Memory B cell (primary cell): ENCODE measurements around the gene SLC48A1.

Experiments used
- ATAC-seq: fragments of 150-1000 bp; cut with Tn5 transposase; 2 replicates; pipeline ENCODE4 v1.10.0; 2021; ENCODE audit warnings: low read depth, mild to moderate bottlenecking, moderate library complexity
- DNase-seq, 2 donors: peaks; one replicate each; pipeline ENCODE4 v3.0.0; 2022; ENCODE audit warnings: low spot score in 2 of 2
- H3K27ac Mint-ChIP-seq: one replicate; pipeline ENCODE4 v1.8.0; 2022; ENCODE audit warnings: mild to moderate bottlenecking, moderate library complexity, mixed read lengths
- H3K27me3 Mint-ChIP-seq: one replicate; pipeline ENCODE4 v1.8.0; 2022; ENCODE audit warnings: mixed read lengths
- H3K36me3 Mint-ChIP-seq: one replicate; pipeline ENCODE4 v1.8.0; 2022; ENCODE audit warnings: mild to moderate bottlenecking, mixed read lengths
- H3K4me1 Mint-ChIP-seq: one replicate; pipeline ENCODE4 v1.8.0; 2022; ENCODE audit warnings: mixed read lengths
- H3K4me3 Mint-ChIP-seq: one replicate; pipeline ENCODE4 v1.8.0; 2022; ENCODE audit warnings: mild to moderate bottlenecking, moderate library complexity, mixed read lengths
- H3K9me3 Mint-ChIP-seq: one replicate; pipeline ENCODE4 v1.8.0; 2022; ENCODE audit warnings: mixed read lengths

SLC48A1 gene

DNA sequence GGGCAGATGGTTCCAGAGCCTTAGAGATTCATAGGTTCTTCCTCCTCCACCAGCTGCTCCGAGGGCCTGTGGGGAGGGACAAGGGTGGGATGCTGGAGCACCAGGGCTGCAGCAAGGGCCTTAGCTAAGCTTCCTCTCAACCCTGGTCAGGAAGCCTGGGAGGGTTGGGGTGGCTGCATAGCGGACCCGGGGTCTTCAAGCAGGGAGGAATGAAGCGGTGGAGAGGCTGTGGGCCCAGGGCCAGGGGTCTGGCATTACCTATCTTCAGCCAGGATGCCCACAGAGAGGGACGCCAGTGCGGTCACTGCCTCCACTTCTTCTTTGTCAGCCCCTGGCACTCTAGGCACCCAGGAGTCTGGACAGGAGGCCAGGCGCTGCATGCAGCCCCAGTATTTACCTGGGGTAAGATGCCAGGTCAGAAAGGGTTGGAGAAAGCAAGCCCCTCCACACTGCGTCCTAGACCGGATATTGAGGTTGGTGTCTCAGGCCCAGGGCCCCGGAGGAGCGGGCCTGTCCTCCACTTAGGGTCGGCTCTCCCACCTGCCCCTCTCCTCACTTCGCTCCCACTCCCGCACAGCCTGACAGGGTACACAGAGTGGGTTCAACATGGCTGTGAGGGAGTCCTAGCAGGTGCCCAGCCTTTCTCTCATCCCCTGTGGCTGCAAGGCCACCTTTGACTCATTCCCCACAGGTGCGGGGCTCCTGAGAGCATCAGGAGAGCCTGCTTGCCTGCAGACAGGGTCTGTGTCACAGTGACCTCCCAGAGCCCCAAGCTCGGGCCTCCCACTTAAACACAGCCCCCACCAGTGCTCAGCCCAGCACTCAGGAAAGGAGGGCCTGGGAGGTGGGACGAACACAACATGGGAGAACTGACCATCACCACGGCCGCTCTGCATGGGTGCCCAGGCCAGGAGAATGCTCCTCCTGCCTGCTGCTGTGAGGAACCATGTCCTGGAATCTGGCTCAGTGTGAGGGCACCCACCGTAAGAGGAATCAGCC lies 11.1 kb downstream of the SLC48A1 start:
- no peaks in the 10 kb centered on the region for H3K27me3 Mint-ChIP-seq
- H3K4me1 Mint-ChIP-seq, result peaks cover 9% of the 10 kb centered on the region
- peaks cover 33% of the 10 kb centered on the region for H3K36me3 Mint-ChIP-seq
- no peak for ATAC-seq
- H3K9me3 Mint-ChIP-seq, result no peaks in the 10 kb centered on the region
- peak overlapping the region; percentile 24 for H3K27ac Mint-ChIP-seq
- DNase-seq, result no peak
- no peak overlapping the region for H3K4me3 Mint-ChIP-seq

DNA sequence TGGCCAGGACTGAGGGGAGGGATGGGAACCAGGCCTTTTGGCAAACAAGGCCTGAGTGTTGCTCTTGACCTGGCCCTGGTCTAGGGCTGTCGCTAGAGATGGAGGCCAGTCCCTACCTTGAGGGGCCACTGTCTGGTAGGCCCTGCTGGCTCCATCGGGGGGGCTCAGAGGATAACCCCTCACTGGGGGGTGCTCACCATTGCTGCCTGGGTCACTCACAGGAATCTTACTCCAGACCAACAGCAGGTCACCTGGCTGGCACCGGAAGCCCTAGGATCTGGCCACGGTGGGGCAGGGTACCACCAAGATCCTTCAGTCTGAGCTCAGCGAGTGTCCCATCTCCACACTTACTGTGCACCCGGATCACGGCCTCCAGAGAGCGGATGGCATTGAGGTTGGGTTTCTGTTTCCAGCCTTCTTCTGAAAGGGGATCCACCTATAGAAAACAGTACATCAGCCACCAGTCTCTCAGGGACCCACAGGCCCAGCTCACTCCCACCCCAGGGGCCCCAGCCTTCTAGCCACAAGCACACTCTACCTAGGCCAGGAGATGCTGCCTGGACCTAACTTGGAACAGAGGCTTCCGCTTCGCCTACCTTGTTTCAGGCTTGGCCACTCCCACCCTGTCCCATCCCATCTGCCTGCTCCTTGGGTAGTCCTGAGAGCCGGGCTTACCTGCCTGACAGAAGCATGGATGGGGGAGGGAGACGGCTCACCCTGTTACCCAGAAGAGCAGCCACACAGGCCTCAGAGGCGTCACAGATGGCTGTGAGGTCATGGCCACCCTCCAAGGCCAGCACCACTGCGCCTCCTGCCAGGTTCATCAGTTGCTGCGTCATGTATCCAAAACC lies 12.2 kb downstream of the SLC48A1 start:
- Mint-ChIP-seq H3K27me3 (no peaks in the 10 kb centered on the region), H3K4me3 (no peak overlapping the region), H3K4me1 (peaks cover 3% of the 10 kb centered on the region), H3K36me3 (peaks cover 34% of the 10 kb centered on the region), H3K27ac (peak overlapping the region; percentile 24), H3K9me3 (no peaks in the 10 kb centered on the region)
- DNase-seq (no peak), ATAC-seq (no peak)

DNA sequence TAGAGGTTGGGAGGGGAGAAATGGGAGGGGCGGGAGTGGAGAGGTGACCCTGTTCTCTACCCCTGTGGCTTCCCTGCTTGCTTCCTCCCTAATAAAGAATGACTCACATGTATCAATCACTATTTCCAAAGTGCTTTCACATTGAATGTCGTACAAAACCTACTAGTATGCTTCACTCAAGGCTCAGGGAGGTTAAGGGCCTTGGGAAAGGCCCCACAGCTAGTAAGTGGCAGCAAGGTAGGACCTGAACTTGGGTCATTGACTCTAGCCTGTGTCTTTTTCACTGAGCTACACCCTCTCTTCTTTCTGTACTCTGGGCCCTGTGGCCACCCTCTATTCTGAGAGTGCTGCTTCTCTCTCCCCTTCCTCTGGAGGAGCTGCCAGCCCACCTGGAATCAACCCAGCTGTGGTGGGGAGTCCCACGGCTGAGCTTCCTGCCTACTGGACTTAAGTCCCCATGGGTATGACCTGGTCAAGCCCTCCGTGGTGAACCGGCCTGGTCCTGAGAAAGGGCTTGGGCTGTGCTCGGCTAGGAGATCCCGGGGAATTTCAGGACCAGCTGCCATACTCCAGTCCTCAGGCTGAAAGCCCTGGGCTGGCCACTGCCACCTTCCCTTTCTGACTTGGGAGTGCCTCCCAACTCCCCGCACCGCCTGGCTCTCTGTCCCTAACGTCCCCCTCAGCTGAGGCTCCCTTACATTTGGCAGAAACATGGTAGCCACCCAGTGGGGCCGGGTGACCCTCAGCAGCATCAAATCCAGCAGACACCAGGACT lies 13.0 kb downstream of the SLC48A1 start:
- Mint-ChIP-seq H3K4me1 (peaks cover 3% of the 10 kb centered on the region), H3K27me3 (no peaks in the 10 kb centered on the region), H3K9me3 (no peaks in the 10 kb centered on the region), H3K36me3 (peaks cover 40% of the 10 kb centered on the region), H3K4me3 (no peak overlapping the region), H3K27ac (no peak overlapping the region)
- no peak for ATAC-seq
- DNase-seq, result no peak

DNA sequence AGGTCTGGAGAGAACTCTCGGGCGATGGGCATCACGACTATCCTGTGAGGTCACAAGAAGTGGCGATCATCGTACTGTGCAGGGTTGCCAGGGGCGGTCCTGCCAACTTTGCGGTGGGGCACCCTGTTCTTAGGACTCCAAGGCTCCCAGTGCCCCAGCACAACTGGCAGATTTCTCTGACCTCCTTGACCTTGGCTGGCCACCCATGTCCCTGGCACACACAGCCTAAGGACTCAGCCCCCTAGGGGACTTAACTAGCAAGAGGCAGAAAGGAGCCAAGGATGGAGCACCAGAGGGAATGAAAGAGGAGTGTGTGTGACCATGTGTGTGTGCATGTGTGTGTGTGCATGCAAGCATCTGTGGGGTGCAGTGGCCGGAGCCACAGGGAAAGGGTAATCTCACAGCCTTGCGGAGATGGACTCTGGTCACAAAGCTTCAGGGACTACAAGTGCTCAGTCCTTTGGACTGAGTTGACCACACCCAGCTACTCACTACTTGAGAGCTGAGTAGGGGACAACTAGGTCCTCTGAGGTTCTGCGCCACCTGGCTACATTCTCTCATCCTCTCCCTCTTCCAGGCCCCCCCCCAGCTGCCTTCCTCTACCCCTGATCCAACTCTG lies 13.7 kb downstream of the SLC48A1 start:
- H3K36me3 Mint-ChIP-seq, result peaks cover 41% of the 10 kb centered on the region
- no peaks in the 10 kb centered on the region for H3K27me3 Mint-ChIP-seq

DNA sequence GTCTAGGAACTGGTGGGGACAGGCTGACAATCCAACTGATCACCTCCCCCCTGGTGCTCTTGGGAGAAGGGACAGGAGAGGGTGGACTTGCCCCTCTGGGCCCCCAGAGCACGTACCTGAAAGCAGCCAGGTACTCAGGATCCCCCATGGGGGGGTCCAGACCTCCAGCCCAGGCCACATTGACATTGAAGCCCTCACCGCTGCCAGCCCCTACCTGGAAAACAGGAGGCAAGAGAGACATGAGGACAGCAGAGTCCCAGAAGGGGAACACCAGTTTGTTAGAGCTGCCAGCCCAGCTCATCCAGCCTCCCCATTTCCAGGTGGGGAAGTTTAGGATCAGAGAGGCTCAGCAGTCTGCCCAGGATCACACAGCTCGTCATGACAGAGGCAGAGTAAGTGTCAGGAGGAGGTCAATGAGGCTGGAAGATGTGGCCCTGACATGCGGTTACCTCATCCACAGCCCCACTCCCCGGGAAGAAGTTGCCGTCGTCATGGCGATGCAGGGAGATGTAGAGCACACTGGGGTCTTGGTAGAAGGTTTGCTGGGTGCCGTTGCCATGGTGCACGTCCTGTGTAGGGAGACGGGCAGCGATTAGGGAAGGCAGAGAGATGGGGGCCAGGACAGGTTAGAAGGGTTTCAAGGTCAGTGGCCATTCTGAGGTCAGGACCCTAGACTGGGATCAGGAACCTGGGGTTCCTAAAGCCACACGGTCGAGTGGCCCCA lies 14.7 kb downstream of the SLC48A1 start:
- no peak overlapping the region for H3K4me3 Mint-ChIP-seq
- peak overlapping the region; percentile 62 for H3K27ac Mint-ChIP-seq
- ATAC-seq, result no peak

More for the DNA sequence above, 13.7 kb downstream of the SLC48A1 start:
- ATAC-seq (no peak), DNase-seq (no peak)
- Mint-ChIP-seq H3K27ac (peak overlapping the region; percentile 22), H3K4me1 (peaks cover 3% of the 10 kb centered on the region), H3K9me3 (no peaks in the 10 kb centered on the region), H3K4me3 (no peak overlapping the region)

DNA sequence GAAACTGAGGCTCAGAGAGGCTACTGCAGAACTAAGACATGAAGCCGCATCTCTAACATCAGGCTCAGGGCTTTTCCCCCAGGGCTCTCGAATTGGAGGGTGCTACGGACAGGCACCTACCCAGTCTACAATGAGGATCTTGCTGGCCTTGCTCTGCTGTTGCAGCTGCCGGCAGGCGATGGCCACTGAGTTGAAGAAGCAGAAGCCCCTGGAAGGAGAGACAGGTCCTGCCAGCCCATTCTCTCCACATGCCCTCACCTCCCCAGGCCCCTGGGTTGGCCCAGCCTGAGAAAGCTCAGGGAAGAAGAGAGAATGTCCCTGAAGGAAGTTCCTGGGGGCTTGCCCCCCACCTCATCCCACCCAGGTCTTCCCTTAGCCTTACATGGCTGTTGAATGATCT lies 16.1 kb downstream of the SLC48A1 start:
- Mint-ChIP-seq H3K36me3 (peaks cover 43% of the 10 kb centered on the region), H3K9me3 (no peaks in the 10 kb centered on the region), H3K27me3 (no peaks in the 10 kb centered on the region), H3K27ac (no peak overlapping the region), H3K4me3 (no peak overlapping the region), H3K4me1 (no peaks in the 10 kb centered on the region)
- DNase-seq (no peak), ATAC-seq (no peak)

More for the DNA sequence above, 14.7 kb downstream of the SLC48A1 start:
- DNase-seq, result no peak
- Mint-ChIP-seq H3K27me3 (no peaks in the 10 kb centered on the region), H3K9me3 (no peaks in the 10 kb centered on the region), H3K36me3 (peaks cover 41% of the 10 kb centered on the region), H3K4me1 (peaks cover 1% of the 10 kb centered on the region)

DNA sequence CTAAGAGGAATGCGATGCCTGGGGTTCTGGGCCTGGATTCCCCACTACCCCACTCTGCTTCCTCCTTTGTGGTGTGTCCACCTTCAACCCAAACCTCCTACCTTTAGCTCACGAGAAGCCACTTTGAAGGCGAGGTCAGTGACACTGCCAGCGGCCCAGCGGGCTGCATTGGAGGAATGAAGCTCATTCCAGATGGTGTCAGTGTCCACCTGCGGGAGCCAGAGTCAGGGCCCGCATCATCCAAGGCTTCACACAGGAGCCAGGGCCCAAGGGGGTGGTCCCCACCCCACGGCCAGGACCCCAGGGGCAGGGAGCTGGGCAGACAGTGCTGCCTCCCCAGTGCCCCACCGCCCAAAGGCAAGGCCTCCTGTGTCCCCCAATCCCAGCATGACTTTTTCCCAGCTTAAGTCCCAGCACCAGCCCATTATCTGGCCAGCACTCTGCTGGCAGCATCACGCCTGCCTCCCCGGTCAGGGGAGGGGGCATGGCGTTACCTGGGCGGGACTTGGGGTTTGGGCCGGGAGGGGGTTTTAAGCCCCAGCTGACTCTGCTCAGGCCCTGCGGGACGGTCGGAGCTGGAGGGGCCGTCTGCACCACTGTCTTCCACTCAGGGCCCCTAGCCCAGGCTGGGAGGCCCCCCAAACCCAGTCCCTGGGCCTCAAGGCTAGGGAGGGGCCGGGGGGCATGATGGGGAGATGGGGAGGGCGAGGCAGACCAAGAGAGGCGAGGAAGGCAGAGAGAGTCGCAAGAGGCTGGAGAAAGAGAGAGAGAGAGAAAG lies 16.9 kb downstream of the SLC48A1 start:
- no peaks in the 10 kb centered on the region for H3K9me3 Mint-ChIP-seq
- H3K4me1 Mint-ChIP-seq, result no peaks in the 10 kb centered on the region
- H3K27ac Mint-ChIP-seq, result peak overlapping the region; percentile 50
- no peak overlapping the region for H3K4me3 Mint-ChIP-seq
- peaks cover 43% of the 10 kb centered on the region for H3K36me3 Mint-ChIP-seq
- H3K27me3 Mint-ChIP-seq, result no peaks in the 10 kb centered on the region
- ATAC-seq (no peak), DNase-seq (no peak)

DNA sequence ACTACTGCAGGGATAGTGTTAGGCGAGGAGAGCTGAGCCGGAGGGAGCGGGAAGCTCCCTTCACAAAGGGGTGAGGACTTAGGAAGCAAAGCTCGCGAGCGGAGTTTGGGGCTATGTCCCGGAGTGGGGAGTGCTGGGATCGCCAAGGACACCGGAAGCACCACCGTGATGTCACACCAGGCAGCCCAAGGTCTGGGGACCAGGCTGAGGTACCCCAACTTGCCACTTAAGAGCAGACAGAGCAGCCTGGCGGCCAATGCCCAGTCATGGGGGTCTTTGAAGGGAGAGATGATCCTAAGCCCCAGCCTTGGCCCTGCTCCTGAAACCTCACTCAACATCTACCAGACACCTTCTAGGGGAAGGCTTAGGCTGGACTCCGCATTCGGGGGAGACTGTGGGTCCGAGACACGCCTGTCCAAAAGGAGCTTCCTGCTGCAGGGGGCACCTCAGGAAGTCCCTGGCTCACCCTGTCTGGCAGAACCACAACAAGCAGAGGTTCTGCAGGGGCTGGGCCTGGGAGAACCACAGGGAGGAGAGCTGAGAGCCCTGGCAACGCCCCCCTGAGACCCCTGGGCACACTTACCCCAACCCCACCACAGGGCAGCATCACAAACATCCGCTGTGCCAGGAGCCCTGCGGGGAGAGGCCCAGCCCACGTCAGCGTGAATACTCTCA lies 17.8 kb downstream of the SLC48A1 start:
- H3K4me3 Mint-ChIP-seq, result no peak overlapping the region
- peak overlapping the region; percentile 50 for H3K27ac Mint-ChIP-seq
- H3K27me3 Mint-ChIP-seq, result no peaks in the 10 kb centered on the region
- DNase-seq, result no peak
- H3K9me3 Mint-ChIP-seq, result no peaks in the 10 kb centered on the region
- peaks cover 42% of the 10 kb centered on the region for H3K36me3 Mint-ChIP-seq
- ATAC-seq, result no peak
- no peaks in the 10 kb centered on the region for H3K4me1 Mint-ChIP-seq

DNA sequence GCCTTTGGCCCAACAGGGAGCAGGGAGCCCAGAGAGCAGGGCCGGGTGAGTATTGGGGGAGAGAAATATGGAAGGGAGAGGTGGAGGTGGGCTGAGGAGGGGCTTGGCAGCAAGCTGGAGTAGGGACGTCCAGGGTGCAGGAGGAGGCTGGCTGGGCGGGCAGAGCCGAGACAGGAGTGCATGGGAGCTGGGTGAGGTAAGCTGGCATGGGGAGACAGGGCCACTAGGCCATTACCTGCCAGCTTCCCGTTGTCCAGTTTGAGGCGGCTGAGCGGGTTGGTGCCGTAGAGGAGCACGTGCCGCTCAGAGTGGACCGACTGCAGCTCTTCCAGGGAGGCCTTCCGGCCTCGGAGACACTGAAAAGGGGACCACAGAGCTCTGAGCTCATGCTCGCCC lies 18.3 kb downstream of the SLC48A1 start:
- Mint-ChIP-seq H3K36me3 (peaks cover 40% of the 10 kb centered on the region), H3K9me3 (no peaks in the 10 kb centered on the region), H3K4me1 (no peaks in the 10 kb centered on the region), H3K27ac (no peak overlapping the region), H3K4me3 (no peak overlapping the region), H3K27me3 (no peaks in the 10 kb centered on the region)
- ATAC-seq, result no peak
- DNase-seq, result no peak

DNA sequence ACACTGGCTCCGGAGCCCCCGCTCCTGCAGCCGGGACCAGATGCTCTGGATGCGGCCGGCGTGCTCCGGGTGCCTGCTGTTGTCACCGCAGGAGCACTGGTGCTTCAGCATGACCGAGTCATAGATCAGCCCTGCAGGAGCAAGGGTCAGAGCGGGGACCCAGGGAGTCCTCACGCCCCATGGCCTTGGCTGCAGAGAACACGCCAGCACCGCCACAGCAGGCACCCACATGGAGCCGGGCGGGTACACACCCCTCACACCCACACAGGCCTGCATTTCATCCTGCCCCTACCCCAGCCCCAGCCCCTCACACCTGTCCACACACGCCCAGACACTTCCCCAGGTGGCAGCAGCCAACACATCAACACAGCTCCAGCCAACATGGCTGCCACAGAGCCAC lies 18.8 kb downstream of the SLC48A1 start:
- no peak overlapping the region for H3K4me3 Mint-ChIP-seq
- DNase-seq, result no peak
- H3K27ac Mint-ChIP-seq, result peak overlapping the region; percentile 66
- peaks cover 35% of the 10 kb centered on the region for H3K36me3 Mint-ChIP-seq
- H3K4me1 Mint-ChIP-seq, result no peaks in the 10 kb centered on the region
- no peaks in the 10 kb centered on the region for H3K9me3 Mint-ChIP-seq
- no peaks in the 10 kb centered on the region for H3K27me3 Mint-ChIP-seq
- no peak for ATAC-seq

DNA sequence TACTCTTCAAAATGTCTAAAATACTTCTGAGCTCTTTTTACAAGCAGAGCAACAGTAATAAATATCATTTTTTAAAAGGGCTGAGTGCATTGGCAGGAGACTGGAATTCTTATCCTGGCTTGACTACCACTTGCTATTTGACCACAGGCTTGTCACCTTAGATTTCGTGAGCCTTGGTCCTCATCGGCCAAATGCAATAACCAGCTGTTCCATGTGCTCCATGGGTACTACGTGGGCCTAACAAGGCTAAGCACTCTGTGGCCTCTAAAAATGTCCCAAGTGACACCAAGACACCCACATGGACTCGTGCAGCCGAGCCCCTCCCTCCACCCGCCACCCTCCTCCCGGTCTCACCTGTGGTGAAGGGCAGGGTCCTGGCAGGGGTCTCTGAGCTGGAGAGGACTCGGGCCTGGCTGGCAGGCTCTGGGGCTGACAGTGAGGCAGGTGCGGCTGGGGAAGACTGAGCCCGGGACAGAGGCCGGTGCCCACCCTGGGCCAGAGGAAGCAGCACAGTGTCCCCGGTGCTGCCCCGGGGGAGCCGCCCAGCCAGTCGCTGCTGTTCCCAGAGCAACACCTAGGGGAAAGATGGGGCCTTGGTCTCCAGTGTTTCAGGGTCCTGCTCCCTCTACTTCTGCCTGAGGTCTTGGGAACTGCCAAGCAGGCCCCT lies 20.1 kb downstream of the SLC48A1 start:
- Mint-ChIP-seq H3K9me3 (no peaks in the 10 kb centered on the region), H3K4me3 (no peak overlapping the region), H3K27me3 (no peaks in the 10 kb centered on the region), H3K36me3 (peaks cover 27% of the 10 kb centered on the region), H3K27ac (no peak overlapping the region), H3K4me1 (peaks cover 4% of the 10 kb centered on the region)
- ATAC-seq (no peak), DNase-seq (no peak)
